IPS DF 6.9 (cell line): Measurements from ENCODE around the gene LONRF2.

ENCODE experiments used
- DNase-seq: peaks from one replicate; pipeline ENCODE4 v3.0.0-alpha.2; 2013; ENCODE audit warnings: low read depth, low spot score
- H3K27ac ChIP-seq: one replicate; pipeline ENCODE4 v1.5.1; 2013; ENCODE audit warnings: low read length, control low read depth
- H3K27me3 ChIP-seq: 2 replicates; pipeline ENCODE4 v1.6.1; 2013; ENCODE audit warnings: mild to moderate bottlenecking, low read length; ENCODE audit not compliant: control insufficient read depth, insufficient read depth
- H3K36me3 ChIP-seq: 2 replicates; pipeline ENCODE4 v1.6.1; 2013; ENCODE audit warnings: low read length; ENCODE audit not compliant: control insufficient read depth, insufficient read depth
- H3K4me1 ChIP-seq: 2 replicates; pipeline ENCODE4 v1.6.1; 2013; ENCODE audit warnings: low read length; ENCODE audit not compliant: control insufficient read depth, insufficient read depth
- H3K4me3 ChIP-seq: 2 replicates; pipeline ENCODE4 v1.5.1; 2013; ENCODE audit warnings: mild to moderate bottlenecking, low read length
- H3K9me3 ChIP-seq: 2 replicates; pipeline ENCODE4 v1.6.1; 2013; ENCODE audit warnings: low read length, inconsistent platforms; ENCODE audit not compliant: control insufficient read depth, insufficient read depth
- WGBS: extraction: QIAGEN DNeasy Blood & Tissue Kit; methylation state at CpG from one replicate; pipeline ENCODE4 v1.1.7; 2013; ENCODE audit warnings: mixed read lengths, missing lambda C conversion rate; ENCODE audit not compliant: insufficient read length, insufficient coverage; 5-methylcytosine and 5-hydroxymethylcytosine counted together

The LONRF2 gene

DNA sequence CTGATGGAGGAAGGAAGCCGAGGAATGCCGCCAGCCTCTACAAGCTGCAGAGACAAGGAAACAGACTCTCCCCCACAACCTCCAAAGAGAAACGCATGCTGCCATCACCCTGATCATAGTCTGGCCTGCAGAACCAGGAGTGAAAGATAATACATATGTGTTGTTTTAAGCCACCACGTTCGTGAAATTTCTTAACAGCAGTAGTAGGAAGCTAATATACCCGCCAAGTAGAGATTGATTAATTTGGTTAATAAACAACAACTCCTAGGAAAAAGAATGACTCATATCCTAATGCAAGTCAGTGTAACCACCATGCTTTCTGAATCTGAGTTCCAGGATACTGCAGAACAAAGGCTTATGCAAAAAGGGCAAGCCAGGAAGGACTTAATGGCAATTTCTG, 36.6 kb downstream of the LONRF2 start:
- Histone ChIP-seq H3K27me3 (no peaks in the 10 kb centered on the region), H3K36me3 (no peaks in the 10 kb centered on the region), H3K27ac (no peak overlapping the region), H3K4me3 (no peak overlapping the region), H3K9me3 (no peaks in the 10 kb centered on the region), H3K4me1 (peaks cover 4% of the 10 kb centered on the region; the same call in 1 of the 2 replicates)
- no peak for DNase-seq
- WGBS, result no CpG with 5 or more reads among the region's 6 CpGs

DNA sequence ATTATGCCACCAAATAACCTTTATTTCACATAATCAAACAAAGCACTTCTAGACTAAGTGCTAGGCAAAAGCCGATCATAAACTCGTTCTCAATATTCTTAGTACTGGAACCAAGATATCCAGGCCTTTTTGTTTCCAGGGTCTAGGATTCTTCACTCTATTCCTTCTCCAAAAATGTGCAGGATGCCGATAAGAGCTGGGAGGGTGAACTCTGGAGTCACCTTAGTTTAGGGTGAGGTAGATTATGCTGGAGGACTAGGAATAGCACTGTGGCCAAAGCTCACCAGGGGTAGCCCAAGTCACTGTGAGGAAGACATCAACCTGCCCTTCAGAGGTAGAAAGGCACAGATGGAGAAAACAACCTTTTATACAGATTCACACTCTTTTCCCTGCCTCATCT, 37.3 kb downstream of the LONRF2 start:
- no CpG with 5 or more reads among the region's 3 CpGs for WGBS
- Histone ChIP-seq H3K27me3 (no peaks in the 10 kb centered on the region), H3K9me3 (no peaks in the 10 kb centered on the region), H3K4me1 (peaks cover 6% of the 10 kb centered on the region; the same call in 1 of the 2 replicates), H3K27ac (no peak overlapping the region), H3K4me3 (no peak overlapping the region), H3K36me3 (no peaks in the 10 kb centered on the region)
- no peak for DNase-seq

DNA sequence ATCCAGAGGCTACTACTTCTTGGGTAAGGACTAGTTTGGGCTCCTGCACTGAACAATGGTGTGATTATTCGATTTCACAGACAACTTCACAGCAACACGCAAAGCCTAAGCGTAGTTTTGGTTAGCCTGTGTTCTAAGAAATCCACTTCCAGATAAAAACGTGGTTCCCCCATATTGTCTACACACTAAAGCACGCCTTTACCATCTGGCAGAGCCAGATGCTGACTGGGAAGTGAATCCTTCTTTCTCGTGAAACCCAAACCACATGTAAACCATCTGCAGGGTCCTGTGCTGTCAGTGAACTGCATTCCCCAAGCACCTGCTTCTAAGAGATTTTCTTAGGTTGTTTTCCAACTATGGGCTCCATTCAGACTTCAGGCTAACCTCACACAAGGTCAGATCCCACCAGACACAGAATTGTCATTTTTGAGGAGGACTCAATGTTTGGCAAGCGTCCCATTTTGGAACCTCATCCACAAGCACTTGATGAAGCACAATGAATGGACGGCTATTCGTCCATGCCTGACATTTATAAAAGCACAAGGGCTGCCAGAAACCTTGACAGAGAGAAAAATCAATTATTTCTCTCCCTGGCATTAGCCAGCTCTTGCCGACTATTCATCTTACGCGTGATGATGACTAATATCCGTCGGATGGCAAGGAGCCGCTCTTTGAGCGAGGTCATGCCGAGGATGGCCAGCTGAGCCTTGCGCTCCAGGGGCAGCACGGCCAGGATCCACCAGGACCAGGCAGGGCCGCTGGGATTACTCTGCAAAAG, 38.4 kb downstream of the LONRF2 start:
- no peak for DNase-seq
- no peaks in the 10 kb centered on the region for H3K36me3 ChIP-seq
- no peak overlapping the region for H3K27ac ChIP-seq
- H3K9me3 ChIP-seq, result no peaks in the 10 kb centered on the region
- H3K27me3 ChIP-seq, result no peaks in the 10 kb centered on the region
- no CpG with 5 or more reads among the region's 20 CpGs for WGBS
- no peak overlapping the region for H3K4me3 ChIP-seq
- H3K4me1 ChIP-seq, result peaks cover 6% of the 10 kb centered on the region; the same call in 1 of the 2 replicates

DNA sequence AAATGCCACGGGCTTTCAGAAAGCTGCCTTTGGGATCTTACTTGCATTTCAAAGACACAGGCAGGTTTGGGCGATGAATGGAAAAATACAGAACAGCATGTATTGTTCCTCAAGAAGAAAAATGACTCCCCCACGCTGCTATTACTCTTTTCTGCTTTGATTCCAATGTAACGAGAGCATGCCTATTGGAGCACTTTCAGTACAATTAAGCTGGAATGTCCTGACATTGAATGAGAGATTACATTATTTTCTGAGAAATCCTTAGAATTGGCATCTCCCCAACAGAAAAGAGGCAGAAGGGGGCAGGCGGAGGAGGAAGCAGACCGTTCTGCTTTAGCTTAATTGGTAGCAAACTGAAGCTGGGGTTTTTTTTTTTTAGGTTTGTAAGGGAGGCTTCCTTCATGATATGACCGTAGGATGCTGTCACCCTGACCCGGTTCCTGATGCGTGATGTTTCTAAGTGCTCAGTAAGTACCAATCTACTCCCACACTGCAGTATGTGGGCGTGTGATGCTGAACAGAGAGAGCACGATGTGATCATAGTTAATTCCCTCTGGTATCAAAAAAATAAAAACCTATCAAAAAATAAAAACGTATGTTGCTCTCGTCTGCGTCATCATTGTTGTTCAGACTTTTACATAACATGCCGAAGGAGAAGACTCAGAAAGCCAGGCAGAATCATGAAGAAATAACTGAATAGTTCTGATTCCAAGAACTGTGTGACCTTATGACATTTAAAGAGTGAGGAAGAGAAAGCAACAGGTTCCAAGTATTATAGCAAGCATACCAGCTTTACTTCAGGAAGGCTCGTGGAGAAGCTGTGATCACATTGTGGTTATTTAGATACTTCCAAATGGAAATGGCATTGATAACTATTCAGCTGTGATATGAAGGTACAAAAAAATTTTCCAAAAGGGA, 40.5 kb downstream of the LONRF2 start:
- Histone ChIP-seq H3K9me3 (no peaks in the 10 kb centered on the region), H3K36me3 (no peaks in the 10 kb centered on the region), H3K27ac (no peak overlapping the region), H3K27me3 (no peaks in the 10 kb centered on the region), H3K4me3 (no peak overlapping the region), H3K4me1 (peaks cover 6% of the 10 kb centered on the region; the same call in 1 of the 2 replicates)
- WGBS, result no CpG with 5 or more reads among the region's 16 CpGs
- no peak for DNase-seq

DNA sequence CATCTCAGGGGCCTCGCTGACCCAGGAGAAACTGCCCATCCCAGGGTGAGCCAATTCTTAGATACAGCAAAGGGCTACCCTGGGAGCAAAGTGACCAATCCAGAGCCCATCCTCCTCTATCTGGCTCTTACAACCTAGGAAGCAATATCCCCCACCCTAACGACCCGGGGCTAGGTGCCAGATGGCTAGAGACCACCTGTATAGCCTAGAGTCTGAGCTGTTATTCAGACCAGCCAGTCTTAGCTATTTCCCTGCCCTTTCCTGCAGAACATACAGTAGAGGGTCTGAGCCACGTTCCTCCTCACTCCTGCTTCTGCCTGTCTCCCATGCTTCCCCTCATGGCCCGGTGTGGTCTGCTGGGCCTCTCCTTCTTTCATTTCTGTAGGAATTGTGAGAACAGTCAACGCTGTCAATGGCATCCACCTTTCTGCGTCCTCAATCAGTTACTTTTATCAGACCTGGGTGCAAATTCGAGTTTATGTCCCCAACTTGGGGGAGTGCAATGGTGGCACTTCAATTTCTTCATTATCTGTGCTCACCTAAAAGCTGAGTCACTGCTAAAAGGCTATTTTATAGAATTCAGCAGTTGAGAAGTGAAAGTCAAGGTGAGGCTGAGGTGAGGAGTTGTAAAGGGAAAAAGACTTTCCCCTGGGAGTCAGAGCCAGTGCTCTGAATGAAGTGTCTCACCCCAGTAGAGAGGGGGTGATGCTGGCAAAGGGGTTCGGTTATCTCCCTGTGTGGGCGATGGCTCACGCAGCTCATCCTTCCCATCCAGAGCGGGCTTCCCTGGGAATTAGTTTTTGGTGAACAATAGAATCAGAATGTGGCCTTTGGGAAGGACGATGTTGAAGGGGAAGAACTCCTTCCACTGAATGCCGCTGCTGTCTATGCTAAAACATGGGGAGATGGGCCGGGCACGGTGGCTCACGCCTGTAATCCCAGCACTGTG, 42.4 kb downstream of the LONRF2 start:
- Histone ChIP-seq H3K36me3 (no peaks in the 10 kb centered on the region), H3K27me3 (no peaks in the 10 kb centered on the region), H3K4me1 (peaks cover 5% of the 10 kb centered on the region; the same call in 1 of the 2 replicates), H3K4me3 (no peak overlapping the region), H3K9me3 (no peaks in the 10 kb centered on the region), H3K27ac (no peak overlapping the region)
- DNase-seq, result no peak
- no CpG with 5 or more reads among the region's 17 CpGs for WGBS

DNA sequence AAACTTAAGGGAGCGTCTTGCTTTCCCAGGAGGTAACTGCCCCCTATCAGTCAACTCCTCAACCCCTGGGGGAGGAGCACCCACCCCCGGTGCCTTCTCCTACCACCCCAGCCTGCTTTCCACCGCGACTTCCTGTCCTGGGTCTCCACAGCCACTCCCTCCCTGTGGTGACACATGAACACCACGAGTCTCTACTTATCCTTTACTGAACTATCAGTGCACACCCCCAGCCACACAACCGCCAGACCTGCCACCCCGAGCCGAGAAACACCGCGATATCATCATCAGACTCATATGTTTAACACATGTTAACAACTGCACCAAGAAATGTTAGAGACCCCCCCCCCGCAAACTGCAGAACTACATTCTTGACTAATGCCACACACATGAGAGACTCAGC, 43.3 kb downstream of the LONRF2 start:
- H3K27ac ChIP-seq, result no peak overlapping the region
- H3K27me3 ChIP-seq, result no peaks in the 10 kb centered on the region
- no peaks in the 10 kb centered on the region for H3K9me3 ChIP-seq
- no peak for DNase-seq
- H3K36me3 ChIP-seq, result no peaks in the 10 kb centered on the region
- H3K4me3 ChIP-seq, result no peak overlapping the region
- peaks cover 5% of the 10 kb centered on the region; the same call in 1 of the 2 replicates for H3K4me1 ChIP-seq
- WGBS, result no CpG with 5 or more reads among the region's 11 CpGs

DNA sequence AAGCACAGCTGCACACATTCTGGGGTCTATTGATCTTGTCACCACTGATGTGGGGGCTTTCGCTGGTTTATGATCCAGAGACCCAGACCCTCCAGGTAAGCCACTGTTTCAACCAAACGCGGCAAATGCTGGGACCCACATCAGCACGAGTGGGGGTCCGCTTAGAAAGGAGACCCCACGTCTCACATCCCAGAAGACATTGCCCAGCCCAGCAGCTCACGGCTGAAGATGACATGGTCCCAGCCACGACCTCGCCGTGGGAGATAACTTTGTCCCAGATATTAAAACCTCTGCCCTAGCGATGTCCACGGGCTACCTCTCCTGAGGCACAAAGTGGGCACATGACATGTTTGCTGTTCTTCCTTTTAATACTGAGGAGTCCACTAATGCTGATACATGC, 43.8 kb downstream of the LONRF2 start:
- DNase-seq, result no peak
- peaks cover 5% of the 10 kb centered on the region; the same call in 1 of the 2 replicates for H3K4me1 ChIP-seq
- WGBS, result no CpG with 5 or more reads among the region's 12 CpGs
- no peaks in the 10 kb centered on the region for H3K36me3 ChIP-seq
- no peaks in the 10 kb centered on the region for H3K27me3 ChIP-seq
- no peaks in the 10 kb centered on the region for H3K9me3 ChIP-seq
- H3K27ac ChIP-seq, result no peak overlapping the region
- no peak overlapping the region for H3K4me3 ChIP-seq

DNA sequence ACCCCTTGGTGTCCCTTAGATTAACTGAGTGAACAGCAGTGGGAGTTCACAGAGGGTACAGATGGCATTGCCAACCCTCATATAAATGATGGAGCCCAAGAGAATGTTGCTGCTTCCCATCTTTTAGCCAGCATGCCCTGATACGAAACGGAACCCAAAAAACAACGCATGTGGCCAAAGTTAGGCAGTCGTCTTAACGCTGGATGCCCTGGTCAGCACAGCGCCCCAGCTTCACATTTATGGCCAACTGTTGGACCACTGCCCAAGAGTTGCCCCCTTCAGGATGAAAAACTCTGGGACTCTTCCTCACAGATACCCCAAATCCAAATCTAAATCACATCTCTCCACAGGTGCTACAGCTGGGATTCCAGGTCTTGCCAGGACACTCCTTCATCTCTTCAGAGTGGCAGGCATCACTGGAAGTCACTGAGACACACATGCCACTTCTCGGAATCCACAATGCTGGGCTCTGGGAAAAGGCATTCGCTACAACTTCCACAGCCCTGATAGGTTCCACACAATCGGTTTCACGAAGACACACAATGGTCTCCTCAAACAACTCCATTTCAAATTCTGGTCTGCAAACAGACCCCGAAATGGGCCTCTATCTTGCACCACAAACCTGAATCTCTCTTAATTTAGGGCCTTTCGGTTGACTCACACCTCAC, 44.6 kb downstream of the LONRF2 start:
- no peaks in the 10 kb centered on the region for H3K27me3 ChIP-seq
- H3K4me3 ChIP-seq, result no peak overlapping the region
- no peaks in the 10 kb centered on the region for H3K9me3 ChIP-seq
- no peak overlapping the region for H3K27ac ChIP-seq
- H3K36me3 ChIP-seq, result no peaks in the 10 kb centered on the region
- DNase-seq, result no peak
- H3K4me1 ChIP-seq, result peaks cover 5% of the 10 kb centered on the region; the same call in 1 of the 2 replicates
- 100% methylated on average over 1 of the region's 12 CpGs for WGBS

DNA sequence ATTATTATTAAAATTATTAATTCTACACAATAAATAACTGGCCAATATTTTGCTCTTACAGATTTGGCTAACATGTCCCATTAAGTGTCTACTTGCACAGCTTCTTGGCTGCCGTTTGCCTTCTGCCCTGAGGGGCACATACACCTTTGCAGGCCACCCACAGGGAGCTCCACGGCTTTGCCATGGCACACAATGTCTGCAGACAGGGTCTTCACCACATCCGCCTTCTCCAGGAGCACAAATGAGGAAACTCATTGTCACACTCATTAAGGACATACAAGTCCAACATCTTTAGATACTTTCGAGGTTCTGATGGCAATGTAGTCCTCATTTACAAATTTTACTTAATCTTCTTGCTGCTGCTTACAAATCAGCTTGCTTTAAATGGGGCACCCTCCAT, 45.6 kb downstream of the LONRF2 start:
- H3K4me1 ChIP-seq, result peaks cover 3% of the 10 kb centered on the region; the same call in 1 of the 2 replicates
- no peaks in the 10 kb centered on the region for H3K36me3 ChIP-seq
- H3K27ac ChIP-seq, result no peak overlapping the region
- no CpG with 5 or more reads among the region's 4 CpGs for WGBS
- H3K27me3 ChIP-seq, result no peaks in the 10 kb centered on the region
- no peak overlapping the region for H3K4me3 ChIP-seq
- H3K9me3 ChIP-seq, result no peaks in the 10 kb centered on the region
- no peak for DNase-seq
